Natural killer cell (primary cell): ENCODE measurements around the gene TEX14. TPM values are rescaled to one million over a fixed set of nuclear protein-coding genes. Genes with fewer than 3 reads are reported as not detected.

ENCODE experiments used
- ATAC-seq, 3 donors: fragments of 150-1000 bp in 2 of 3; fragments of 200-7000 bp in 1 of 3; cut with Tn5 transposase; 1 replicate in 1 of 3; 2 replicates in 2 of 3; pipeline ENCODE4 v1.10.0; 2021; ENCODE audit warnings: mild to moderate bottlenecking in 2 of 3, moderate library complexity in 2 of 3
- DNase-seq, 2 donors: peaks; one replicate each; pipeline versions ENCODE4 v3.0.0 to v3.0.0-alpha.2; 2013 to 2021; ENCODE audit warnings: mixed read lengths in 1 of 2
- H3K27ac ChIP-seq: one replicate; pipeline ENCODE4 v1.5.1; 2013; ENCODE audit warnings: mild to moderate bottlenecking, low read length
- H3K27me3 ChIP-seq: one replicate; pipeline ENCODE4 v1.6.1; 2013; ENCODE audit warnings: low read length; ENCODE audit not compliant: control insufficient read depth, insufficient read depth
- H3K36me3 ChIP-seq: one replicate; pipeline ENCODE4 v1.6.1; 2013; ENCODE audit warnings: low read length; ENCODE audit not compliant: control insufficient read depth, insufficient read depth
- H3K4me1 ChIP-seq: one replicate; pipeline ENCODE4 v1.6.1; 2013; ENCODE audit warnings: low read length; ENCODE audit not compliant: control insufficient read depth, insufficient read depth
- H3K4me3 ChIP-seq: one replicate; pipeline ENCODE4 v1.5.1; 2013; ENCODE audit warnings: low read length
- H3K9me3 ChIP-seq: one replicate; pipeline ENCODE4 v1.6.1; 2013; ENCODE audit warnings: low read length; ENCODE audit not compliant: control insufficient read depth, insufficient read depth
- H3K27ac Mint-ChIP-seq, 2 donors: one replicate each; pipeline ENCODE4 v1.8.0; 2022; ENCODE audit warnings: mild to moderate bottlenecking in 2 of 2, mixed read lengths in 2 of 2, moderate library complexity in 1 of 2
- H3K27me3 Mint-ChIP-seq, 2 donors: one replicate each; pipeline ENCODE4 v1.8.0; 2022; ENCODE audit warnings: low read depth in 2 of 2, mixed read lengths in 2 of 2
- H3K36me3 Mint-ChIP-seq: one replicate; pipeline ENCODE4 v1.8.0; 2022; ENCODE audit warnings: mixed read lengths
- H3K4me1 Mint-ChIP-seq, 2 donors: one replicate each; pipeline ENCODE4 v1.8.0; 2022; ENCODE audit warnings: mixed read lengths in 2 of 2
- H3K4me3 Mint-ChIP-seq: one replicate; pipeline ENCODE4 v1.8.0; 2022; ENCODE audit warnings: mild to moderate bottlenecking, moderate library complexity, mixed read lengths
- H3K9me3 Mint-ChIP-seq, 2 donors: one replicate each; pipeline ENCODE4 v1.8.0; 2022; ENCODE audit warnings: mixed read lengths in 2 of 2
- WGBS: methylation state at CpG from one replicate; pipeline ENCODE4 v1.1.7; 2013; ENCODE audit warnings: missing lambda C conversion rate; ENCODE audit not compliant: insufficient coverage; 5-methylcytosine and 5-hydroxymethylcytosine counted together
- intact Hi-C: fragments of 100-400 bp; cut with micrococcal nuclease; formaldehyde crosslinking; loops from one replicate; pipeline ENCODE4 v1.14.2; 2022
- total RNA-seq, 4 donors: library from RNA; stranded (reverse); fragments of 120-200 nt in 1 of 4; gene quantifications; one replicate each; pipeline versions ENCODE4 v1.2.3 to v1.2.4, GENCODE V29; 2013 to 2022
- TF ChIP-seq, protein P1 (sequence below): fragments of 200-600 bp; IDR thresholded peaks from one replicate; pipeline ENCODE4 v1.8.0; 2022; ENCODE audit warnings: antibody characterized with exemption

TEX14 gene
- total RNA-seq, 3 donors from 2014 or later (not counting 1 experiment from before 2014, with no cell fraction given): 0.29 to 1.1 (median 0.89) TPM

GRCh38 chr17:58536542-58536941 is 155.3 kb downstream of the TEX14 start:
- H3K36me3 ChIP-seq: no peaks in the 10 kb centered on the region
- Mint-ChIP-seq H3K9me3 (no peaks in the 10 kb centered on the region), H3K27ac (no peak overlapping the region), H3K4me1 (peaks cover 6 to 9% of the 10 kb centered on the region in 2 donors), H3K36me3 (no peaks in the 10 kb centered on the region), H3K27me3 (peaks cover 22 to 30% of the 10 kb centered on the region in 2 donors), H3K4me3 (no peak overlapping the region)
- 97% methylated on average over 3 of the region's 3 CpGs for WGBS
- no peak overlapping the region for H3K4me3 ChIP-seq
- TF ChIP-seq, protein P1, sequence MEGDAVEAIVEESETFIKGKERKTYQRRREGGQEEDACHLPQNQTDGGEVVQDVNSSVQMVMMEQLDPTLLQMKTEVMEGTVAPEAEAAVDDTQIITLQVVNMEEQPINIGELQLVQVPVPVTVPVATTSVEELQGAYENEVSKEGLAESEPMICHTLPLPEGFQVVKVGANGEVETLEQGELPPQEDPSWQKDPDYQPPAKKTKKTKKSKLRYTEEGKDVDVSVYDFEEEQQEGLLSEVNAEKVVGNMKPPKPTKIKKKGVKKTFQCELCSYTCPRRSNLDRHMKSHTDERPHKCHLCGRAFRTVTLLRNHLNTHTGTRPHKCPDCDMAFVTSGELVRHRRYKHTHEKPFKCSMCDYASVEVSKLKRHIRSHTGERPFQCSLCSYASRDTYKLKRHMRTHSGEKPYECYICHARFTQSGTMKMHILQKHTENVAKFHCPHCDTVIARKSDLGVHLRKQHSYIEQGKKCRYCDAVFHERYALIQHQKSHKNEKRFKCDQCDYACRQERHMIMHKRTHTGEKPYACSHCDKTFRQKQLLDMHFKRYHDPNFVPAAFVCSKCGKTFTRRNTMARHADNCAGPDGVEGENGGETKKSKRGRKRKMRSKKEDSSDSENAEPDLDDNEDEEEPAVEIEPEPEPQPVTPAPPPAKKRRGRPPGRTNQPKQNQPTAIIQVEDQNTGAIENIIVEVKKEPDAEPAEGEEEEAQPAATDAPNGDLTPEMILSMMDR: no peak
- H3K4me1 ChIP-seq: peaks cover 19% of the 10 kb centered on the region
- intact Hi-C loops: no loop called here
- ATAC-seq: no peak
- no peak for DNase-seq
- H3K27me3 ChIP-seq: peaks cover 4% of the 10 kb centered on the region
- H3K27ac ChIP-seq: no peak overlapping the region
- no peaks in the 10 kb centered on the region for H3K9me3 ChIP-seq

- Histone ChIP-seq H3K36me3 (no peaks in the 10 kb centered on the region), H3K27me3 (peaks cover 4% of the 10 kb centered on the region), H3K27ac (no peak overlapping the region), H3K4me1 (peaks cover 25% of the 10 kb centered on the region), H3K9me3 (no peaks in the 10 kb centered on the region), H3K4me3 (no peak overlapping the region)
- H3K27ac Mint-ChIP-seq: no peak overlapping the region
- 91% methylated on average over 2 of the region's 2 CpGs for WGBS
- H3K36me3 Mint-ChIP-seq: no peaks in the 10 kb centered on the region
- no peaks in the 10 kb centered on the region for H3K9me3 Mint-ChIP-seq
- DNase-seq: no peak
- H3K4me1 Mint-ChIP-seq: peaks cover 6 to 9% of the 10 kb centered on the region in 2 donors
- no peak for ATAC-seq
- intact Hi-C loops: no loop called here
- H3K4me3 Mint-ChIP-seq: no peak overlapping the region
- TF ChIP-seq, protein P1: no peak
- peaks cover 22 to 30% of the 10 kb centered on the region in 2 donors for H3K27me3 Mint-ChIP-seq
These were observed 156.4 kb downstream of the TEX14 start for GRCh38 chr17:58535431-58535830.

DNA sequence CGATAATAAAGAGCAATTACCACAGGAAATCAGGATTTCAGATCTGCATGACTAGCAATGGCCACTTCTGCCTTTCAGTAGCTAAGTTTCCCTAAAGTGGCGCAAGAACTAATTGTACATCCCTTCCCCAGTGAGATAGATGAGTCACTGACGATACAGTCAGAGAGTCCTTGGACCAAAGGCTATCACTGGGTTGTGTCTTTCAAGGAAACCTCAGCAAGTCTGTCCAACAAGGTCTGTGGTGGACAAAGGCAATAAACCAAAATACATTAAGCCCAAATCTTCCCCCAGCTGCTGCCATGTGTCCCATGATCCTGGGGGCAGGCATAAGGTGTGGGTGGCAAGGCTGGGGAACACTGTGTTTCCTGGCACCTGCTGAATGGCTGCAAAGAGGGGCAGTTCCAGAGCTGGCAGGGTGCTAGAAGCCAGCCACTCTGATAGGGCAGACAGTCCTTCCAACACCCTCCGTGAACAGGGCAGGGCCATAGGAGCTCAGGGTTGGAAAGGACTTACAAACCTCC is 156.9 kb downstream of the TEX14 start:
- no peak overlapping the region for H3K4me3 Mint-ChIP-seq
- no peaks in the 10 kb centered on the region for H3K9me3 Mint-ChIP-seq
- peaks cover 4% of the 10 kb centered on the region for H3K27me3 ChIP-seq

More for the DNA sequence above, 156.9 kb downstream of the TEX14 start:
- TF ChIP-seq, protein P1: no peak
- no peaks in the 10 kb centered on the region for H3K9me3 ChIP-seq
- WGBS: 84% methylated on average over 4 of the region's 4 CpGs
- H3K36me3 ChIP-seq: no peaks in the 10 kb centered on the region
- Mint-ChIP-seq H3K27ac (no peak overlapping the region), H3K36me3 (no peaks in the 10 kb centered on the region), H3K27me3 (peaks cover 22 to 31% of the 10 kb centered on the region in 2 donors), H3K4me1 (peaks cover 6 to 9% of the 10 kb centered on the region in 2 donors)
- H3K27ac ChIP-seq: no peak overlapping the region
- DNase-seq (no peak), ATAC-seq (no peak)
- intact Hi-C loops: no loop called here
- peaks cover 25% of the 10 kb centered on the region for H3K4me1 ChIP-seq
- H3K4me3 ChIP-seq: no peak overlapping the region
